ENCODE results near the gene SSBP3. TPM values are rescaled to one million over a fixed set of nuclear protein-coding genes. Genes with fewer than 3 reads are reported as not detected.

The SSBP3 gene
- total RNA-seq, 1 experiment from 2014 or later, result 109 TPM

GRCh38 chr1:54324251-54325140 is 81.7 kb downstream of the SSBP3 start:
- Histone ChIP-seq H3K36me3 (replicated peaks; ENCODE audit: control insufficient read depth, insufficient read depth, low read length) (no peaks in the 10 kb centered on the region; the same call in none of the 2 replicates), H3K27me3 (ENCODE audit: control insufficient read depth, insufficient read depth, low read length) (no peaks in the 10 kb centered on the region), H3K4me3 (ENCODE audit: insufficient read depth, low read depth, low read length) (no peak overlapping the region)
- DNase-seq, result no peak

DNA sequence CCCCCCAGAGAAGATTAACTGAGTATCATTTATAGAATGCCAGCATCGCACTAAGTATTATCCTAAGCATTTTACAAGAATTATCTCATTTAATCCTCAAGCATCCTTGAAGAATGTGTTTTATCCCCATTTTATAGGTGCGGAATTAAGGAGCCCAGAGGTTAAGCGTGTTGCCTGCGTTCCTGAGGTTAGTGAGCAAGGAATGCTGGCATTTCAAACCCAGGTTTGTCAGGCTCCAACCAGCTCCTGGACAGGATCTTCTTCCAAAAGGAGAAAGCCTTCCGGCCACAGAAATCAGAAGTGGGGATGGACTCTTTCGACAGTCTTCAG is 82.3 kb downstream of the SSBP3 start:
- H3K4me3 ChIP-seq (ENCODE audit: insufficient read depth, low read depth, low read length), result no peak overlapping the region
- H3K27me3 ChIP-seq (ENCODE audit: control insufficient read depth, insufficient read depth, low read length), result no peaks in the 10 kb centered on the region
- no peaks in the 10 kb centered on the region; the same call in none of the 2 replicates for H3K36me3 ChIP-seq (replicated peaks; ENCODE audit: control insufficient read depth, insufficient read depth, low read length)
- DNase-seq, result peak; percentile 23

GRCh38 chr1:54323324-54323739 is 82.9 kb downstream of the SSBP3 start:
- Histone ChIP-seq H3K36me3 (replicated peaks; ENCODE audit: control insufficient read depth, insufficient read depth, low read length) (no peaks in the 10 kb centered on the region; the same call in none of the 2 replicates), H3K4me3 (ENCODE audit: insufficient read depth, low read depth, low read length) (no peak overlapping the region), H3K27me3 (ENCODE audit: control insufficient read depth, insufficient read depth, low read length) (no peaks in the 10 kb centered on the region)
- DNase-seq, result peak; percentile 80

- Histone ChIP-seq H3K36me3 (replicated peaks; ENCODE audit: control insufficient read depth, insufficient read depth, low read length) (no peaks in the 10 kb centered on the region; the same call in none of the 2 replicates), H3K27me3 (ENCODE audit: control insufficient read depth, insufficient read depth, low read length) (no peaks in the 10 kb centered on the region), H3K4me3 (ENCODE audit: insufficient read depth, low read depth, low read length) (no peak overlapping the region)
- DNase-seq, result peak; percentile 35
Observed at GRCh38 chr1:54318246-54318814, 87.9 kb downstream of the SSBP3 start.

GRCh38 chr1:54317084-54317483 is 89.1 kb downstream of the SSBP3 start:
- Histone ChIP-seq H3K36me3 (replicated peaks; ENCODE audit: control insufficient read depth, insufficient read depth, low read length) (no peaks in the 10 kb centered on the region; the same call in none of the 2 replicates), H3K27me3 (ENCODE audit: control insufficient read depth, insufficient read depth, low read length) (no peaks in the 10 kb centered on the region), H3K4me3 (ENCODE audit: insufficient read depth, low read depth, low read length) (no peak overlapping the region)
- DNase-seq, result no peak

GRCh38 chr1:54315099-54315498 is 91.1 kb downstream of the SSBP3 start:
- no peak for DNase-seq
- Histone ChIP-seq H3K27me3 (ENCODE audit: control insufficient read depth, insufficient read depth, low read length) (no peaks in the 10 kb centered on the region), H3K4me3 (ENCODE audit: insufficient read depth, low read depth, low read length) (no peak overlapping the region), H3K36me3 (replicated peaks; ENCODE audit: control insufficient read depth, insufficient read depth, low read length) (no peaks in the 10 kb centered on the region; the same call in 1 of the 2 replicates)

GRCh38 chr1:54314696-54315095 is 91.5 kb downstream of the SSBP3 start:
- Histone ChIP-seq H3K36me3 (replicated peaks; ENCODE audit: control insufficient read depth, insufficient read depth, low read length) (no peaks in the 10 kb centered on the region; the same call in 1 of the 2 replicates), H3K27me3 (ENCODE audit: control insufficient read depth, insufficient read depth, low read length) (no peaks in the 10 kb centered on the region), H3K4me3 (ENCODE audit: insufficient read depth, low read depth, low read length) (no peak overlapping the region)
- DNase-seq, result no peak

DNA sequence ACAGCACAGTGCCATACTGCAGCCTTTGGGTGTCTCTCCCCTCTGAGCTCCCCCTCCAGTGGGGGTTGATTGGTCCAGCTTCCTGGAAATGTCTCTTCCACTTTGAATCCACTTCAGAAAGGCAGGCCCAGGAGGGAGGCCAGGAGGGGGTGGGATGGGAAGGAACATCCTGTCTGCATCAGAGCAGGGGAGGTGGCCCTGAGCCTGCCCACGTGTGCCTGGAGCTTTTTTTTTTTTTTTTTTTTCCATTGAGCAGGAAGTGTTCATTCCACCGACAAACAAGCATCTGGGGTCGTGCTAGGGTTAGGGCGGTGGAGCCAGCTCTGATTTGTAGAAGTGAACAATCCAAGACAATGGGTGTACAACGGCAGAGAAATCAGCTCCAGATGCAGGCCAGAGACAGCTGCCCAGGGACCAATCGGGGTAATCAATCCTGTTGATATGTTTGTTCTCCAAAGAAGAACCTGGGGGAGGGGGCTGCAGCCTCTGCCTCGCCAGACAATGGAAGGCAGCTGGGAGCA is 93.3 kb downstream of the SSBP3 start:
- no peak overlapping the region for H3K4me3 ChIP-seq (ENCODE audit: insufficient read depth, low read depth, low read length)
- H3K27me3 ChIP-seq (ENCODE audit: control insufficient read depth, insufficient read depth, low read length), result no peaks in the 10 kb centered on the region
- no peaks in the 10 kb centered on the region; the same call in 1 of the 2 replicates for H3K36me3 ChIP-seq (replicated peaks; ENCODE audit: control insufficient read depth, insufficient read depth, low read length)
- DNase-seq, result no peak

- Histone ChIP-seq H3K4me3 (ENCODE audit: insufficient read depth, low read depth, low read length) (no peak overlapping the region), H3K36me3 (replicated peaks; ENCODE audit: control insufficient read depth, insufficient read depth, low read length) (no peaks in the 10 kb centered on the region; the same call in 1 of the 2 replicates), H3K27me3 (ENCODE audit: control insufficient read depth, insufficient read depth, low read length) (no peaks in the 10 kb centered on the region)
- no peak for DNase-seq
Observed at GRCh38 chr1:54311506-54311905, 94.7 kb downstream of the SSBP3 start.

DNA sequence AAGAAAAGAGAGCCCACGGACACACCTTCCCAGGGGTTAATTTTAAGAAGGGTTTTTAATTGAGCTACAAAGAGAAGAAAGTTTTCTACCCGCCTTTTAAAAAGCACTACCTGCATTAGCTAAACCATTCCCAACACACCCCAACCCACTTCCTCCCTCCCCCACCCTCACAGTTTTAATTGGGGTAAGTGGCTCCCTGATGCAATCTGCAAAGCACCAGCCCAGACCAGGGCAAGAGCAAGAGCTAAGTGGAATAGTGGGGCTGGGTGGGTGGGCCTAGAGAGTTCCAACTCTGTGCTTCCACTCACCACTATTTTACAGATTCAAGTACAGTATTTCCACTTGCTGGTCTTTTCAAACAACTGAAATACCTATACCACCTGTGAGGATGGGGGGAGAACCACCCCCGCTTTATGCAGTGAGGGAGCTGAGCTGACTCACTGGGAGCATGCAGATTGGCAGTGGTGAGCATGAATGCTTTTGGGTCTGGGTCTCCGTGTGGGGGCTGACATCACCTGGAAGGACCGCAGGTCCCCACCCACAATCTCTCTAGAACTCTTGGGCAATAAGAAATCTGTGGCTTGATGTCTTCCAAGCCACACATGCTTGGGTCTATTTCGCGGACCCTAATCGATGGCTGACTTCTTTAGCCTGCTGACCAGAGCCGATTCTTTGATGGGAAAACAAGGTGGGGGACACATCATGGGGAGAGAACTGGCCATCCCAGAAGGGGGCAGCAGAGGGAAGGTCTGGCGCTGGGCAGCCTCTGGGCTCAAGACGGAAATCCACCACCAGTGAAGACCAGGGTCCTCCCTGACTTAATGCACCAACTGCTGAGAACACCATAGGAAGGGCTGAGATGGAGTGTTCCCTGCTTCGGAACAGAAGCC is 95.5 kb downstream of the SSBP3 start:
- DNase-seq, result peak; percentile 82
- no peaks in the 10 kb centered on the region for H3K27me3 ChIP-seq (ENCODE audit: control insufficient read depth, insufficient read depth, low read length)
- no peak overlapping the region for H3K4me3 ChIP-seq (ENCODE audit: insufficient read depth, low read depth, low read length)
- no peaks in the 10 kb centered on the region; the same call in 1 of the 2 replicates for H3K36me3 ChIP-seq (replicated peaks; ENCODE audit: control insufficient read depth, insufficient read depth, low read length)

- Histone ChIP-seq H3K4me3 (ENCODE audit: insufficient read depth, low read depth, low read length) (no peak overlapping the region), H3K36me3 (replicated peaks; ENCODE audit: control insufficient read depth, insufficient read depth, low read length) (no peaks in the 10 kb centered on the region; the same call in 1 of the 2 replicates), H3K27me3 (ENCODE audit: control insufficient read depth, insufficient read depth, low read length) (no peaks in the 10 kb centered on the region)
- peak; percentile 80 for DNase-seq
Observed at GRCh38 chr1:54309631-54310366, 96.4 kb downstream of the SSBP3 start.

GRCh38 chr1:54307305-54307704 is 98.9 kb downstream of the SSBP3 start:
- no peak for DNase-seq
- no peaks in the 10 kb centered on the region for H3K36me3 ChIP-seq (replicated peaks; ENCODE audit: control insufficient read depth, insufficient read depth, low read length)
- H3K4me3 ChIP-seq (ENCODE audit: insufficient read depth, low read depth, low read length), result no peak overlapping the region
- H3K27me3 ChIP-seq (ENCODE audit: control insufficient read depth, insufficient read depth, low read length), result no peaks in the 10 kb centered on the region

GRCh38 chr1:54305906-54306514 is 100.2 kb downstream of the SSBP3 start:
- DNase-seq, result no peak
- Histone ChIP-seq H3K36me3 (replicated peaks; ENCODE audit: control insufficient read depth, insufficient read depth, low read length) (no peaks in the 10 kb centered on the region), H3K4me3 (ENCODE audit: insufficient read depth, low read depth, low read length) (no peak overlapping the region), H3K27me3 (ENCODE audit: control insufficient read depth, insufficient read depth, low read length) (no peaks in the 10 kb centered on the region)
